GM12878 (cell line): Measurements from ENCODE around the gene DEFB110. TPM values are rescaled to one million over a fixed set of nuclear protein-coding genes. Genes with fewer than 3 reads are reported as not detected.

Experiments used
- ATAC-seq: fragments of 200-7000 bp; cut with Tn5 transposase; 3 replicates; pipeline ENCODE4 v1.9.1; 2020; ENCODE audit warnings: mild to moderate bottlenecking, moderate library complexity
- BruUV-seq: library from RNA; stranded (reverse); fragments of 400-500 nt; replicated peaks from 2 replicates; lab custom pipeline; 2021; lab: Mats Ljungman, UMichigan
- CTCF ChIA-PET: fragments of 300-600 bp; sonication (Branson Sonifier 250); formaldehyde crosslinking; extraction: SDS; loops from one replicate; lab custom pipeline; 2021; ENCODE audit warnings: inconsistent platforms; lab: Yijun Ruan, JAX
- POLR2A ChIA-PET: fragments of 350-600 bp; formaldehyde crosslinking; extraction: SDS; loops from one replicate; lab custom pipeline; 2021; ENCODE audit warnings: inconsistent platforms; lab: Charles Lee
- RAD21 ChIA-PET: fragments of 300-600 bp; sonication (Branson Sonifier 250); formaldehyde crosslinking; loops from one replicate; lab custom pipeline; 2023; ENCODE audit warnings: antibody characterized with exemption; ENCODE audit not compliant: unreplicated experiment; lab: Charles Lee
- SMC1A ChIA-PET: fragments of 300-600 bp; sonication (Branson Sonifier 250); formaldehyde crosslinking; loops from one replicate; lab custom pipeline; 2023; ENCODE audit not compliant: unreplicated experiment, uncharacterized antibody; lab: Charles Lee
- DNase-seq: peaks from one replicate; pipeline ENCODE4 v3.0.0-alpha.2; 2011; ENCODE audit warnings: low read depth, low spot score
- FAIRE-seq: peaks from 3 replicates; lab custom pipeline; 2011; peaks lifted over from hg19 to GRCh38; lab: Jason Lieb, UNC
- H2AFZ ChIP-seq: 2 replicates; pipeline ENCODE4 v1.6.0; 2011; ENCODE audit warnings: low read depth, low read length, control low read depth; ENCODE audit not compliant: control insufficient read depth
- H3K27ac ChIP-seq: 2 replicates; pipeline ENCODE4 v1.5.1; 2011; ENCODE audit warnings: control low read depth; ENCODE audit not compliant: control insufficient read depth, insufficient read depth
- H3K27me3 ChIP-seq, 2 experiments: replicated peaks in 1 of 2; 2 replicates each; pipeline versions ENCODE4 v1.6.0 to v1.6.1; 2011; ENCODE audit warnings: low read length in 1 of 2; ENCODE audit not compliant: control insufficient read depth in 2 of 2, insufficient read depth in 2 of 2
- H3K36me3 ChIP-seq, 2 experiments: 2 replicates each; pipeline ENCODE4 v1.5.1; 2011; ENCODE audit warnings: low read length in 1 of 2; ENCODE audit not compliant: control insufficient read depth in 2 of 2, insufficient read depth in 2 of 2
- H3K4me1 ChIP-seq: 2 replicates; pipeline ENCODE4 v1.6.1; 2011; ENCODE audit warnings: mild to moderate bottlenecking, low read length, moderate library complexity, mixed read lengths; ENCODE audit not compliant: control insufficient read depth, insufficient read depth
- H3K4me2 ChIP-seq: 2 replicates; pipeline ENCODE4 v1.6.0; 2011; ENCODE audit warnings: control low read depth; ENCODE audit not compliant: control insufficient read depth, insufficient read depth
- H3K4me3 ChIP-seq: fragments of 200-600 bp; sonication (generic); 2 replicates; pipeline ENCODE4 v1.5.1; 2016
- H3K79me2 ChIP-seq: 2 replicates; pipeline ENCODE4 v1.6.0; 2011; ENCODE audit warnings: low read length; ENCODE audit not compliant: control insufficient read depth, insufficient read depth
- H3K9ac ChIP-seq: 2 replicates; pipeline ENCODE4 v1.8.0; 2011; ENCODE audit warnings: low read length, control low read depth, mixed read lengths; ENCODE audit not compliant: control insufficient read depth, insufficient read depth
- H3K9me3 ChIP-seq: replicated peaks from 3 replicates; pipeline ENCODE4 v1.5.1; 2011; ENCODE audit warnings: mild to moderate bottlenecking, low read length; ENCODE audit not compliant: control insufficient read depth, insufficient read depth
- H4K20me1 ChIP-seq: 2 replicates; pipeline ENCODE4 v1.6.0; 2011; ENCODE audit not compliant: control insufficient read depth, insufficient read depth
- BACH1 ChIP-seq: fragments of 450-650 bp; IDR thresholded peaks from 2 replicates; pipeline ENCODE4 v1.6.1; 2017; ENCODE audit warnings: mild to moderate bottlenecking, borderline replicate concordance
- CREB1 ChIP-seq: IDR thresholded peaks from 2 replicates; pipeline ENCODE4 v1.6.1; 2012; ENCODE audit warnings: low read depth, mild to moderate bottlenecking, inconsistent platforms
- CUX1 ChIP-seq: IDR thresholded peaks from 2 replicates; pipeline ENCODE4 v1.6.1; 2012; ENCODE audit warnings: improper control_type of control experiment, low read depth, low read length; ENCODE audit not compliant: insufficient replicate concordance
- ETV6 ChIP-seq, 2 experiments: fragments of 450-650 bp in 1 of 2; IDR thresholded peaks in 1 of 2; conservative IDR thresholded peaks in 1 of 2; 2 replicates each; pipeline ENCODE4 v1.6.1; 2014; ENCODE audit warnings: antibody characterized with exemption in 1 of 2, borderline replicate concordance in 1 of 2, low read depth in 1 of 2, mild to moderate bottlenecking in 1 of 2, moderate library complexity in 1 of 2
- PAX8 ChIP-seq: fragments of 450-650 bp; IDR thresholded peaks from 2 replicates; pipeline ENCODE4 v1.6.1; 2017; ENCODE audit warnings: mild to moderate bottlenecking, moderate library complexity
- POLR2AphosphoS5 ChIP-seq: IDR thresholded peaks from 2 replicates; pipeline ENCODE4 v1.6.1; 2011; ENCODE audit warnings: mild to moderate bottlenecking, low read length, inconsistent platforms
- RELB ChIP-seq: fragments of 450-650 bp; IDR thresholded peaks from 2 replicates; pipeline ENCODE4 v1.6.1; 2017; ENCODE audit warnings: low read depth, mild to moderate bottlenecking, moderate library complexity
- TCF3 ChIP-seq: IDR thresholded peaks from 2 replicates; pipeline ENCODE4 v1.6.1; 2012; ENCODE audit warnings: low read depth, mild to moderate bottlenecking, low read length, borderline replicate concordance; ENCODE audit not compliant: insufficient read depth
- ZBTB40 ChIP-seq: fragments of 450-650 bp; IDR thresholded peaks from 2 replicates; pipeline ENCODE4 v1.6.1; 2016; ENCODE audit warnings: mild to moderate bottlenecking, moderate library complexity, borderline replicate concordance
- ZNF24 ChIP-seq: fragments of 450-650 bp; IDR thresholded peaks from 2 replicates; pipeline ENCODE4 v1.6.1; 2017; ENCODE audit warnings: antibody characterized with exemption, mild to moderate bottlenecking
- ZNF384 ChIP-seq: IDR thresholded peaks from 2 replicates; pipeline ENCODE4 v1.6.1; 2012; ENCODE audit warnings: low read depth, mild to moderate bottlenecking, low read length, improper control_type of control experiment, borderline replicate concordance
- ZNF622 ChIP-seq: fragments of 450-650 bp; IDR thresholded peaks from 2 replicates; pipeline ENCODE4 v1.6.1; 2017; ENCODE audit warnings: mild to moderate bottlenecking, inconsistent platforms
- WGBS: methylation state at CpG from one replicate; pipeline ENCODE4 v1.1.6; 2016; ENCODE audit warnings: low lambda C conversion rate; ENCODE audit not compliant: insufficient replicate concordance, insufficient coverage; ENCODE audit errors: missing lambda C conversion rate; 5-methylcytosine and 5-hydroxymethylcytosine counted together
- in situ Hi-C: fragments of 300-500 bp; cut with MboI; formaldehyde crosslinking; loops from 9 replicates; pipeline ENCODE4 v1.14.3; 2018; ENCODE audit warnings: mixed read lengths
- intact Hi-C: fragments of 100-400 bp; cut with micrococcal nuclease; formaldehyde crosslinking; loops from one replicate; pipeline ENCODE4 v1.14.2; 2022; ENCODE audit not compliant: unreplicated experiment
- polyA plus RNA-seq, 11 experiments: library from polyadenylated mRNA; depleted of rRNA in 4 of 11; unstranded in 6 of 11; stranded (reverse) in 5 of 11; fragments of >200 nt; fragmentation: Nextera tagmentation in 4 of 11; fragmentation: Illumina TruSeq in 1 of 11; extraction: Ambion mirVana in 4 of 11; extraction: Trizol in 1 of 11; gene quantifications; 1 replicate in 1 of 11; 2 replicates in 10 of 11; pipeline versions ENCODE4 v1.2.1 to v1.2.3, GENCODE V29; 2011 to 2016; ENCODE audit warnings: inconsistent platforms in 2 of 11, missing spikeins in 2 of 11, low read depth in 1 of 11
- total RNA-seq, 4 experiments: library from RNA; depleted of rRNA in 3 of 4; stranded (reverse); fragments of >200 nt in 3 of 4; fragmentation: Illumina TruSeq in 1 of 4; extraction: Trizol in 1 of 4; gene quantifications; 2 replicates each; pipeline versions ENCODE4 v1.2.1 to v1.2.3, GENCODE V29; 2013 to 2021

DEFB110 gene
- total and polyA plus RNA-seq, 10 of the 15 experiments (the other 5 are each of a cell fraction or from before 2014, with no cell fraction given): not detected

GRCh38 chr6:49995278-49995677, 26.5 kb downstream of the DEFB110 start (continued):
- TF ChIP-seq ZBTB40: no peak
- no peak for TF ChIP-seq ZNF384
- TF ChIP-seq PAX8: no peak
- TF ChIP-seq, all 136 proteins: peak for 0

- WGBS: 0% methylated on average over 2 of the region's 2 CpGs
- H3K4me2 ChIP-seq: no peak overlapping the region
- no peak overlapping the region for H3K4me3 ChIP-seq
- H3K27me3 ChIP-seq: no peaks in the 10 kb centered on the region
- no peaks in the 10 kb centered on the region for H3K4me1 ChIP-seq
- no peak for DNase-seq
- no TSS peak for BruUV-seq
- H4K20me1 ChIP-seq: no peaks in the 10 kb centered on the region
- H3K9ac ChIP-seq: no peak overlapping the region
- ChIA-PET SMC1A (no interaction called here), RAD21 (no interaction called here), POLR2A (no interaction called here), CTCF (interaction anchor here (1.5 kb wide), 1 partner anchor 14 kb away, joined by 3 read pairs; no protein-coding TSS in a partner anchor)
- no peaks in the 10 kb centered on the region for H3K36me3 ChIP-seq
- in situ Hi-C loops: no loop called here
- intact Hi-C loops: no loop called here
- no peaks in the 10 kb centered on the region for H3K79me2 ChIP-seq
- no peak for FAIRE-seq
- no peaks in the 10 kb centered on the region for H3K9me3 ChIP-seq
- no peak overlapping the region for H2AFZ ChIP-seq
- ATAC-seq: no peak
- H3K27ac ChIP-seq: no peak overlapping the region
- TF ChIP-seq CUX1: no peak
- no peak for TF ChIP-seq ZNF622
- TF ChIP-seq ETV6 (conservative IDR thresholded peaks at IDR 0.05 in 1 of 2, IDR thresholded peaks at IDR 0.05 in 1 of 2; ENCODE audit: borderline replicate concordance in 1 of 2, low read depth in 1 of 2): no peak
- no peak for TF ChIP-seq POLR2AphosphoS5
- no peak for TF ChIP-seq BACH1
- TF ChIP-seq ZNF24: no peak
- no peak for TF ChIP-seq RELB
- TF ChIP-seq CREB1: no peak
- TF ChIP-seq TCF3: no peak
Measured at GRCh38 chr6:49988900-49989299, 32.9 kb downstream of the DEFB110 start.
